ENCODE data around the gene ASB1. TPM values are rescaled to one million over a fixed set of nuclear protein-coding genes. Genes with fewer than 3 reads are reported as not detected.

The ASB1 gene
- total and polyA plus RNA-seq, 9 of the 15 experiments (the other 6 are each of a cell fraction or from before 2014, with no cell fraction given) = 6.3 to 37.7 (median 23.9) TPM

DNA sequence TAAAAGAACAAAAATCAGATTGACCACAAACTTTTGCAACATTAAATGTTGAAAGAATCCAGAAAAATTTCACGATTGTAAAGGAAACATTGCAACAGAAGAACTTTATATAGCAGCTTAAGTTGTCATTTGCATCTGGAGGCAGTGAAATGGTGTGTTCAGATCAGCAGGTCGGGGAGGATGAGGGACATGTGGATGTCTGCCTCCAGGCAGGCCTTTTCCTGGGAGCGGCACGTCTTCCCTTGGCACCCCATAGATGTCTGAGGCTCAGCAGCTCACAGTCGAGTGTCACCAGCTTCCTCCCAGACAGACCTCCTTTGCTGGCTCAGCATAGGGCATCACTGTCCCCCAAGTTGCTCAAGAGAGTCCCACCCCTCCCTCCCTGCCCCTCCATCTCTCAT, 44.3 kb upstream of the ASB1 start:
- H3K36me3 ChIP-seq (ENCODE audit: control insufficient read depth, insufficient read depth, low read length) = no peaks in the 10 kb centered on the region
- in situ Hi-C loops (cut with MboI) (no loop called here), intact Hi-C loops (cut with micrococcal nuclease) (no loop called here)
- H3K27me3 ChIP-seq (ENCODE audit: control insufficient read depth in 2 of 2, insufficient read depth in 2 of 2, low read length in 2 of 2) = no peaks in the 10 kb centered on the region
- WGBS (ENCODE audit: insufficient coverage, low coverage, missing lambda C conversion rate) = 58% methylated on average over 4 of the region's 5 CpGs
- no peaks in the 10 kb centered on the region for H4K20me1 ChIP-seq (replicated peaks; ENCODE audit: control insufficient read depth, insufficient read depth, low read length)
- H3K27ac ChIP-seq (ENCODE audit: extremely low read depth, low read depth, low read length) = no peak overlapping the region
- H3K9me3 ChIP-seq (replicated peaks; ENCODE audit: control insufficient read depth, insufficient read depth, low read depth, low read length) = no peaks in the 10 kb centered on the region
- ChIA-PET POLR2A (interaction anchor here (0.5 kb wide), 1 partner anchor 113 kb away, joined by 3 read pairs; no protein-coding TSS in a partner anchor), CTCF (ENCODE audit: low intra/inter-chr PET ratio) (no interaction called here)
- no peaks in the 10 kb centered on the region for H3K79me2 ChIP-seq (ENCODE audit: control insufficient read depth, insufficient read depth, low read length)
- no peak for TF ChIP-seq ZNF668 (CRISPR knock-in tag; IDR thresholded peaks at IDR 0.05)
- TF ChIP-seq FOXA1 (IDR thresholded peaks at IDR 0.05; ENCODE audit: borderline replicate concordance) = no peak
- no peak for TF ChIP-seq EGR1 (conservative IDR thresholded peaks at IDR 0.05)
- FAIRE-seq (no peak), ATAC-seq (no peak), DNase-seq (ENCODE audit: extremely low read depth in 1 of 4, low spot score in 3 of 4) (no peak)
- H3K4me3 ChIP-seq = no peak overlapping the region
- no peak overlapping the region for H2AFZ ChIP-seq (ENCODE audit: low read depth, low read length)
- H3K4me1 ChIP-seq (replicated peaks in 1 of 2; ENCODE audit: control insufficient read depth in 2 of 2, insufficient read depth in 2 of 2, low read length in 2 of 2) = peaks cover 6 to 9% of the 10 kb centered on the region in 2 experiments; a peak in 4 of 5 replicates
- H3K9me1 ChIP-seq (ENCODE audit: control insufficient read depth, insufficient read depth, low read length) = no peaks in the 10 kb centered on the region
- no peak overlapping the region for H3K9ac ChIP-seq (ENCODE audit: insufficient read depth in 1 of 2, low read depth in 2 of 2, low read length in 2 of 2)
- no TSS peak for BruUV-seq (replicated peaks)
- H3K4me2 ChIP-seq (ENCODE audit: insufficient read depth, low read length) = no peak overlapping the region

DNA sequence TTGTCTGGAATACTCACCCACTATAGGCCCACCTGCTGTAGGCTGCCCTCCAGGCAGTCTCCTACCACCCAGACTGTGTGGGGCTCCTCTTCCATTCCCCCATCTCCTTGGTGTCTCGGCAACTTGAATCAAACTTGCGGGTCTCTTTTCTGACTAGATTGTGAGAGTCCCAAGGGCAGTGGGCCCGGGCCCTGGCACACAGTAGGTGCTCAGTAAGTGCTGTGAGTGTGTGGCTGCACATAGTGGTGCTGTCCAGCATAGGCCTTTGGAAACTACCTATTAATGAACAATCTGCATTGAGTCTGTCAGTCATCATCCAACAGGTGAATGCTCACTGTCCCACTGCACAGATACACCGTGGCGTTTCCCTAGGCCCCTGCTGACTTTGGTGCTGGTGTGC, 43.6 kb upstream of the ASB1 start:
- no TSS peak for BruUV-seq (replicated peaks)
- ATAC-seq (no peak), FAIRE-seq (no peak), DNase-seq (ENCODE audit: extremely low read depth in 1 of 4, low spot score in 3 of 4) (no peak)
- H3K9ac ChIP-seq (ENCODE audit: insufficient read depth in 1 of 2, low read depth in 2 of 2, low read length in 2 of 2) = no peak overlapping the region
- H3K36me3 ChIP-seq (ENCODE audit: control insufficient read depth, insufficient read depth, low read length) = no peaks in the 10 kb centered on the region
- CTCF ChIA-PET (ENCODE audit: low intra/inter-chr PET ratio) = no interaction called here
- no peaks in the 10 kb centered on the region for H3K9me3 ChIP-seq (replicated peaks; ENCODE audit: control insufficient read depth, insufficient read depth, low read depth, low read length)
- H2AFZ ChIP-seq (ENCODE audit: low read depth, low read length) = no peak overlapping the region
- peaks cover 6 to 9% of the 10 kb centered on the region in 2 experiments; a peak in 4 of 5 replicates for H3K4me1 ChIP-seq (replicated peaks in 1 of 2; ENCODE audit: control insufficient read depth in 2 of 2, insufficient read depth in 2 of 2, low read length in 2 of 2)
- TF ChIP-seq ZKSCAN1 (IDR thresholded peaks at IDR 0.05; ENCODE audit: low read depth, low read length) (peak; percentile 85), STAT6 (CRISPR knock-in tag; IDR thresholded peaks at IDR 0.05) (no peak)
- 77% methylated on average over 4 of the region's 5 CpGs for WGBS (ENCODE audit: insufficient coverage, low coverage, missing lambda C conversion rate)
- H3K4me2 ChIP-seq (ENCODE audit: insufficient read depth, low read length) = no peak overlapping the region
- H3K79me2 ChIP-seq (ENCODE audit: control insufficient read depth, insufficient read depth, low read length) = no peaks in the 10 kb centered on the region
- H3K4me3 ChIP-seq = no peak overlapping the region
- no peaks in the 10 kb centered on the region for H3K27me3 ChIP-seq (ENCODE audit: control insufficient read depth in 2 of 2, insufficient read depth in 2 of 2, low read length in 2 of 2)
- no peak overlapping the region for H3K27ac ChIP-seq (ENCODE audit: extremely low read depth, low read depth, low read length)
- intact Hi-C loops (cut with micrococcal nuclease) = no loop called here
- H3K9me1 ChIP-seq (ENCODE audit: control insufficient read depth, insufficient read depth, low read length) = no peaks in the 10 kb centered on the region
- no peaks in the 10 kb centered on the region for H4K20me1 ChIP-seq (replicated peaks; ENCODE audit: control insufficient read depth, insufficient read depth, low read length)
- POLR2A ChIA-PET = interaction anchor here (0.5 kb wide), 1 partner anchor 112 kb away, joined by 3 read pairs; no protein-coding TSS in a partner anchor
- in situ Hi-C loops (cut with MboI) = no loop called here
